Stimulated activated CD4-positive, alpha-beta T cell treated with anti-CD3 and anti-CD28 coated beads, TNF-alpha, amount 100 ng/mL, for 48 hours (primary cell): Measurements from ENCODE around the gene NEK1.

Source experiments
- DNase-seq, 3 donors: peaks; one replicate each; pipeline ENCODE4 v3.0.0-alpha.2; 2020; ENCODE audit warnings: low read depth in 3 of 3

Gene NEK1

DNA sequence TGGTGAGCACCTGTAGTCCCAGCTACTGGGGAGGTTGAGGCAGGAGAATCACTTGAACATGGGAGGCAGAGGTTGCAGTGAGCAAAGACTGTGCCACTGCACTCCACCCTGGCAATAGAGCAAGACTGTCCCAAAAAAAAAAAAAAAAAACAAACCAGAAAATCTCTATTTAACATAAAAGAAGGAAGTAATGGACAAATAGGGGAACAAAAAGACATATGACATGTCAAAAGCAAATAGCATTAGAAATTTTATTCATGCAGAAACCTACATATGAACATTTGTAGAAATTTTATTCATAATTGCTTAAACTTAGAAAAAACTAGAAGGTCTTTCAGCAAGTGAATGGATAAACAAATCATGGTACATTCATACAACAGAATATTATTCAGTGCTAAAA lies 244.6 kb downstream of the NEK1 start:
- no peak for DNase-seq

DNA sequence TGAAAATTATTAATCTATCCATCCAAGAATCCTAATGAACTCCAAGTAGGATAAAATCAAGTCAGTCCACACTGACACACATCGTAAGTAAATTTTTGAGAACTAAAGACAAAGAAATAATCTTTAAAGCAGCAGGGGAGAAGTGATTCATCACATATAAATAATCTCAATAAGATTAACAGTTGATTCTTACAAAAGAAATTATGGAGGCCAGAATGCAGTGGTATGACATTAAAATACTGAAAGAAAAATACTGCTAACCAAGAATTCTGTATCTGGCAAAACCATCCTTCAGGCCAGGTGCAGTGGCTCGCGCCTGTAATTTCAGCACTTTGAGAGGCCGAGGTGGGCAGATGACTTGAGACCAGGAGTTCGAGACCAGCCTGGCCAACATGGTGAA lies 245.6 kb downstream of the NEK1 start:
- DNase-seq: no peak

- DNase-seq: no peak
Measured at GRCh38 chr4:169362607-169363006, 249.8 kb downstream of the NEK1 start.

DNA sequence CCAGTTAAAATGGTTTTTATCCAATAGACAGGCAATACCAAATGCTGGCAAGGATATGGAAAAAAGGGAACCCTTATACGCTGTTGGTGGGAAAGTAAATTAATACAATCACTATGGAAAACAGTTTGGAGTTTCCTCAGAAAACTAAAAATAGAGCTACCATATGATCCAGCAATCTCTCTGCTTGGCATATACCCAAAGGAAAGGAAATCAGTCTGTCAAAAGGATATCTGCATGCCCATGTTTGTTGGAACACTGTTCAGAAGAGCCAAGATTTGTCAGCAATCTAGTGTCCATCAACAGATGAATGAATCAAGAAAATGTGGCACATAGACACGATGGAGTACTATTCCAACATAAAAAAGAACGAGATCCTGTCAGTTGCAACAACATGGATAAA lies 250.6 kb downstream of the NEK1 start:
- no peak for DNase-seq

GRCh38 chr4:169359961-169360360 lies 252.4 kb downstream of the NEK1 start:
- no peak for DNase-seq

DNA sequence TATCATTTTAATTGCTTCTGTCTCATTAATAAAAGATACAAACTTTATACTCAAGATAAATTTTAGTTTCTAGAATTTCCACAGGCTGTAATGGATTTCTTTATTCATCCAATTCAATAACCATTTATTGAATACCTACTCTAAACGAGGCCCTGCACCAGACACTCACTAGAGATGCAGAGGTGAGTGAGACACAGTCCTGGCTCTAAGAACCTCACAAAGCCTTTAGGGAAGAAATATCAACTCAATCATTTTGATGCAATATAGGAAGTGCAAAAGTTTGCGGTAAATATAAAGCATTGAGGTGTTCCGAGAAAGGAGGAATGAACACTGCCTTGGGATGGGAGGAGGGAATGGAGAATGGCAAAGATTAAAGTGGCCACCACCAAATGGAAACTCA lies 260.0 kb downstream of the NEK1 start:
- no peak for DNase-seq

DNA sequence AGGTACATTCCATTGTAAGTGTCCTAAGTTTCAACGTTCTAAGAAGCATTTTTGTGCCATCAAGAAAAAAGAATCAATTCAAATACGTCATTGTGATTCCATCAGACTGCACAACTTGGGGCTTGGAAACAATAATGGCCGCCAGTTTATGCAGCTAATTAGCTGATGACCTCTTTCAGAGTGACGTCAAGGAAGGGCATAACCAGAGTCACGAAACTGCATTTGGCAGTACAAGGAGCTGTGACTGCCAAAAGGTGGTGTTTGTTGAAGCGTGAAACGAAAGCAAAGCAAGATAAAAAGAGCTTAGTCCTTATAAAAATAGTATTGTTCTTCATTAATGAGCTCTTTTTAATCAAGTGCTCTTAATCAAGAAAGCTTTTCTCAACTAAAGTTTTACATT lies 260.5 kb downstream of the NEK1 start:
- no peak for DNase-seq

- no peak for DNase-seq
Measured at GRCh38 chr4:169348541-169348940, 263.8 kb downstream of the NEK1 start.

- no peak for DNase-seq
Measured at GRCh38 chr4:169346840-169347239, 265.5 kb downstream of the NEK1 start.

- no peak for DNase-seq
Measured at GRCh38 chr4:169345316-169345721, 267.1 kb downstream of the NEK1 start.
